Renal pelvis (tissue), 4 donors: Measurements from ENCODE around the gene PTCHD4. TPM values are rescaled to one million over a fixed set of nuclear protein-coding genes. Genes with fewer than 3 reads are reported as not detected.

Experiments used
- DNase-seq: peaks from one replicate; pipeline ENCODE4 v3.0.0-alpha.2; 2013
- polyA plus RNA-seq, 3 donors: library from polyadenylated mRNA; unstranded; fragments of 120-200 nt; gene quantifications; one replicate each; pipeline ENCODE4 v1.2.1, GENCODE V29; 2013; ENCODE audit not compliant: insufficient read length in 3 of 3

Gene PTCHD4
- polyA plus RNA-seq, 3 donors: 0.73 to 1.4 (median 1.0) TPM

GRCh38 chr6:48100588-48100895 is 10.5 kb downstream of the PTCHD4 start:
- DNase-seq: no peak

GRCh38 chr6:48099713-48100587 is 11.0 kb downstream of the PTCHD4 start:
- DNase-seq: no peak

- no peak for DNase-seq
Observed at GRCh38 chr6:48098923-48099322, 12.1 kb downstream of the PTCHD4 start.

GRCh38 chr6:48092550-48093217 is 18.3 kb downstream of the PTCHD4 start:
- DNase-seq: no peak

GRCh38 chr6:48090546-48090945 is 20.5 kb downstream of the PTCHD4 start:
- DNase-seq: no peak

- DNase-seq: no peak
Observed at GRCh38 chr6:48087448-48087847, 23.5 kb downstream of the PTCHD4 start.

- DNase-seq: no peak
Observed at GRCh38 chr6:48086187-48086586, 24.8 kb downstream of the PTCHD4 start.

- no peak for DNase-seq
Observed at GRCh38 chr6:48085131-48085741, 25.8 kb downstream of the PTCHD4 start.

- no peak for DNase-seq
Observed at GRCh38 chr6:48084201-48084600, 26.8 kb downstream of the PTCHD4 start.

- no peak for DNase-seq
Observed at GRCh38 chr6:48080227-48081009, 30.6 kb downstream of the PTCHD4 start.

GRCh38 chr6:48078120-48078519 is 32.9 kb downstream of the PTCHD4 start:
- DNase-seq: no peak

- DNase-seq: no peak
Observed at GRCh38 chr6:48075181-48075580, 35.8 kb downstream of the PTCHD4 start.

GRCh38 chr6:48073976-48074767 is 36.8 kb downstream of the PTCHD4 start:
- DNase-seq: no peak

GRCh38 chr6:48071833-48072232 is 39.2 kb downstream of the PTCHD4 start:
- DNase-seq: no peak

- no peak for DNase-seq
Observed at GRCh38 chr6:48069280-48069679, 41.7 kb downstream of the PTCHD4 start.

- DNase-seq: no peak
Observed at GRCh38 chr6:48068278-48069251, 42.4 kb downstream of the PTCHD4 start.

- no peak for DNase-seq
Observed at GRCh38 chr6:48067886-48068277, 43.1 kb downstream of the PTCHD4 start.

GRCh38 chr6:48067148-48067712 is 43.8 kb downstream of the PTCHD4 start:
- no peak for DNase-seq

- no peak for DNase-seq
Observed at GRCh38 chr6:48061265-48061990, 49.6 kb downstream of the PTCHD4 start.
